SK-N-DZ (cell line): ENCODE data around the gene DDHD1.

Source experiments
- DNase-seq: peaks from one replicate; pipeline ENCODE4 v3.0.0-alpha.2; 2015; ENCODE audit warnings: low spot score

The DDHD1 gene

DNA sequence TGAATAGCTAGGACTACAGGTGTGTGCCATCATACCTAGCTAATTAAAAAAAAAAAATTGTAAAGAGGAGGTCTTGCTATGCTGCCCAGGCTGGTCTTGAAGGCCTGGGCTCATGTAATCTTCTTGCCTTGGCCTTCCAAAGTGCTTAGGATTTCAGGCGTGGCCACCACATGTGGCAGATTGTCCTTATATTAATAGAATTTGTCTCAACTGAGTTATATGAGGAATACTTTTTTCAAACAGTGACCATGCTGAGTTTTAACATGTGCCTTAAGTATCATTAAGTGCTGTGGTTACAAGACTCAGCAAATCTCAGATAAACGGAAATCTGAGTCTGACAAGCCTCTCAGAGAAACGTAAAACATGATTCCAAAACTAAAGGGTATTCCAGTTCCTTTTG, 119.1 kb downstream of the DDHD1 start:
- DNase-seq, result no peak

DNA sequence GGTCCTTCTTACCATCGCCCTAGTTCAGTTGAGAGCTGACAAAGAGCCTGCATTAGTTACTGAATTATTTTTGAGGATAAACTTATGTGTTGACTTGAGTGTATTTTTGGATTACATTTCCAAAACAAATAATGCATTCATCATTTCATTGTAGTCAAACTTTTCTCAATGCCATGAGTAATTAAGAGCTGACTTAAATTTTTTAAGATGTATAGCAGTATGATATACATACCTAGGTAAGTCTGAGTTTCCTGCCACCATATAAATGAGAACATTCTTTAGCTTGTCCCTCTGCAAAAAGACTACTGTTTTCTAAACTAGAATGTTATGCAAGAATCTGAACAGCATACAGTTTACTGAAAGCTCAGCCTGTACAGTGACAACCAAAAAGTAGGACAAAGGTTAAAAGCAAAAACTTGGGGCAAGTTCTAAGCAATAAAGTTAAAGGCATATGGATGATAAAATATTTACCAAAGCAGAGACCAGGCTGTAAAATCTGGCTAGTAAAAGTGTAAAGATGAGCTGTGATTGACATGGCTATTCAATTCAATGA, 120.2 kb downstream of the DDHD1 start:
- no peak for DNase-seq

DNA sequence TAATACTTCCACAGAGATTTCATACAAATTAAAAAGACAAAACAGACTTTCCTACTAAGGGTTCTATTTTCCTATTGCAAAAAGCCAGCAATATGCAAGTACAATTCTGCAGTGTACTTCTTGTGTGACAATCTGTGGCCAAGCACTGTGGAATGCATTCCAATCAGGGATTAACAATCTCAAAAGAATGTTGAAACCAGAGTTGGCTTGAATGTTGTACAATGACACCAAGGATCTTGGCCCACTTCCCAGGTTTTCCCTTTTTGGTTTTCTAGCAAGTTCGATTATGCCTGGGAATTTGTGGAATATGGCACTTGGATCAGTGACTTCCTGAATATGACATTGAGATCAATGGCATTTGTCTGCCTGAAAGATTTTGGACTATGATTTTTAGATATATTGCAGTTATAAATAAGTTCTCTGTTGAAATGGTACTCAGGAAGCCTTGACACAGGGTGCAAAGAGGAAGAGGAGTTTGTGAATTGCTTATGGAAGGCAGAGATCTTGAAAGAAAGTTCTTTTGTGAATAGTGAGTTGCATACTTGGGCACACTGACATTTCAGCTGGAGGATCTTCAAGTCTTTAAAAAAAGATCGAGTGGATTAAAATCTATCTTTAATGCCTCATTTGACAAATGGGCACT, 120.8 kb downstream of the DDHD1 start:
- no peak for DNase-seq

DNA sequence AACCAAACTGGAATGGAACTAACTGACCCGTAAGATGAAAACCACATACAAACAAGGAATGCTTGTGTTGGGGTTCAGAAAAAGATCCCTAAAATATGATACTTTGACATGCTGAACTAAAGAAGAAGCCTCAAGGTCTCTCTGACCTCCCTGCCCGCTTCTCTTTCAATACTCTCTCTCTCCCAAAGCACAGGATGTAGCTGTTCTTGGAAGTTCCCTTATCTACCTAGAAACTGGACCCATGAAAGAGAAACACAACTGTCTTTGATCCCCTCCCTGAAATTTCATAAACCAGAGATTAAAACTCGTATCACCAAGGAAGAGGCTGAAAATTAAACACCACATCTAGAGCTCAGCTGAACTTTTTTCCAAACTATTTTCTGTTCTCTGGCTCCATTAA, 125.6 kb downstream of the DDHD1 start:
- DNase-seq, result no peak

DNA sequence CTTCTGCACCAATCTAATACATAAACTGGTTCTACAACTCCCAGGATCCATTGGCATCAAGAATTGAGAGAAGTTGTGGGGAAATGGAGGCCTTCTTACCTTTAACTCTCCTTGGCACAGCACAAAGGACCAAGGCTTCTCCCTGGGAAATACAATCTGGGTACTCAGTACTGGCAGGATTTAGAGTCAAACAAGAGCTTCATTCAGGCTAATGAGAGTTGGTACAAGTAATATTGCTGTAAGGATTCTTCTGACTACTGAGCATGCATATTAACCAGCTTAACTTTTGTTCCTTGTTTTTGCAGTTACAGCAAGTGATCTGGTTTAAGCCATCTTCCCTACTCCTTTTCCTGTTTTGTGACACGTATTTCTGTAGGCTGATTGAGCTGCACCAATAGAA, 126.1 kb downstream of the DDHD1 start:
- no peak for DNase-seq

DNA sequence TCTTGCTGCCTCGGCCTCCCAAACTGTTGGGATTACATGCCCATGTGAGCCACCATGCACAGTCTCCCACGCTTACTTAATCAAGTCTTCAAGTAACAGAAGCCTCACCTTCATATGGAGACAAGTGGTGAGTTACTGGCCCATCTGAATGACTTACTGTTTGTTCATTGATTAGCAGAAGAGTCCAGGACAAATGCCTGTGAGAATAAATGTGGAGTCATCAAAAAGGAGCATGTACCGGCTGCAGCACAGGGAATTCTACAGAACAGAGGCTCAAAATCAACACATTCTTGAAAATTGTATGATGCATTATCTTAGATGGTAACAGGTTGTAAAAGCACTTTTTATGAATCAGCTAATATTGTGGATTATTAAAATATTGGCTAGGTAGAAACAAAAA, 129.8 kb downstream of the DDHD1 start:
- no peak for DNase-seq

DNA sequence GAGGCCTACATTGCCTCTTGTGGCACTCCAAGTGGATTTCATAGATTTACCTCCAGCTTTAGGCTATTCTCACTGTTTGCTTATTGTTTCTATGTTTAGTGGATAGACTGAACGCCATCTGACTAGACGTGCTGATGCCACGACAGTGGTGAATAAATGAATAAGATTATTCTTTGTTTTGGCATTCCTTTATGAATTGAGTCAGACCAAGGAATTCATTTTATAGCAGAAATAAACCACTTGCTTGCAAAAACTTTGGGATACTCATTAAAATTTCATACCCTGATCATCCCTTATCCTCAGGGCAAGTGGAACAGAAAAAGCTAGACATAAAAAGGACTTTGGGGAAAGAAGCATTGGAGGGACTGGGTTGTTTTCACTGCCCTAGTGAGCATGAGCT, 130.5 kb downstream of the DDHD1 start:
- DNase-seq, result no peak

DNA sequence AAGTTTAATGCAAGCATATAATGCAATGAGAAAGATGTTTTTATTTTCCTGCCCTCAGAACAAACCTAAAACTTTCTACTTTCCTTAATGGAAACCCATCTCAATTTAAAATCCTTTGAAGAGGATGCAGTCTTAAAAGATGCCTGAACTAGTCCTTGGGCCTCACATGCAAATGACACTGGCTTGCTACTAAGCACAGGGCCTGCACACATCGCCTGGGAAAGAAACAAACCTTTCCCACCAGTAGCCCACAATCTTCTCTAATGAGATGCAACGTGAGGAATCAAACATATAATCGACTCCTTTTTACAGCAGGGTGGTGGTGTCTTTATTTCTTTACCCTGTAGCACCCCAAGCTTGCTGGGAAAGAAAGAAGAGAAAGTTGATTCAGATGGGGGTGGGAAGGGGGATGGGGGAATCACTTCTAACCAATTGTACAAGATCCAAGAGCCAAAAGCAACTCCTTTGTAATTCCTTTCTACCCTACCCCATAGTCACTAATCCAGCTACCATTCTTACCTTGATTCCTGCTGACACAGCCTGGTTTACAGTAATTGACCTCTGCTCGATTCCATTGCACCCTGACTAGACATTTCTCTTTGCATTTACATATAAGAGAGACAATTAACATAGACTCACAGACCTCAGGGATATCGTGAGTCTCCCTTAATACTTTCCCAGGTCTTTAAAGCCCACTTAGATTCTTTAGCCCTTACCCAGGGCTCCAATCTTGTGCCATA, 132.8 kb downstream of the DDHD1 start:
- DNase-seq, result no peak

DNA sequence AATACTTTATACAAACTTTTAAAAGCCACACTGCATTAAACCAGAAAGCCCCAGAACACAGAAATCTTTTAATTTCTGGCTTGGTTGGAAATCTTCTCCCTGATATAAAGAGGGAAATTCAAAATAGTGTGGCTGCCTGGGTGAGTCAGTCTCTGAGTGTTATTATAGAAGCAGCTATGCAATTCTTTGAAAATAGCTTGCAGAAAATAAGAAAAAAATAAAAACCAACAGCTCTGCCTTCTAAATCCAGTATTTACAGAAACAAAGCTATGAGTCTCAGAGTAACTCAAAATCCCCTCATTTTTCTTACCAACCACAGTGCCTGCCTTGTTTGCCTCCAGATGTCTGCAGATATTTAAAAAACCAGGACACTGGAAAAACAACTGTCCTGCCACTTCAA, 133.7 kb downstream of the DDHD1 start:
- no peak for DNase-seq

DNA sequence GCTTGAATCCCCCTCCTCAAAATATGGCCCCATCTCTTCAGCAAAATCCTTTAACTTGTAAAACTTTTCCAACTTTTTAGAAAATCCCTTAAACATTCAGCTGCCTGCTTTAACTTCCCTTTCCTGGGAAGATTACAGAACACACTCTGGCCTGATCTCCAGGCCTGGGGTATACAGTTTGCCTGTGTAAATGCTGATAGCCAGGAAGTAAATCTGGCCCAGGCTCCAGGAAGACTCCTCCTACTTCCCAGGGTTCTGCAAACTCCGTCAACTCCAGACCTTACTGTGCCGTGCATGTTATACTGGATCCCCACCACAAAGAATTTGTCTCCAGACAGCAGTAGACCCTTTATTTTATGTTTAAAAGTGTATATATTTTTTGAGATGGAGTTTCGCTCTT, 135.3 kb downstream of the DDHD1 start:
- no peak for DNase-seq

DNA sequence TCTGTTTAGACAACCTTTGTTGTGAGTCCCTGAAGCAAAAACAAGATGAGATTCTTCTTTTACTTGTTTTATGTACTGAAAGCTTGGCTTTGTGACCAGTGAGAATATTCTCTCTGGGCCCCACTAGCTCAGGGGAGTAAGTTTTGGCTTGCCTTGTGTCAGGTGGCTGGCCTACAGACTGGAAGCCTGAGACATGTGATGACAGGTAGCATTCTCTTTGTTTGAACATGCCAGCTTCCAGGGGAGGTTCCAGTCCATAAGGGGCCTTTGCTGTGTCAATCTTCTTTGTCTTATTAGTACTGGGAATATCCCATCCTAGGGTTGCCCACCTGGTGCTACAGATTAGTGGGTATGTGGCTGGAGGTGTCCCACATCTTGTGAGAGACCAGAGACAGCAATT, 136.2 kb downstream of the DDHD1 start:
- DNase-seq, result no peak

DNA sequence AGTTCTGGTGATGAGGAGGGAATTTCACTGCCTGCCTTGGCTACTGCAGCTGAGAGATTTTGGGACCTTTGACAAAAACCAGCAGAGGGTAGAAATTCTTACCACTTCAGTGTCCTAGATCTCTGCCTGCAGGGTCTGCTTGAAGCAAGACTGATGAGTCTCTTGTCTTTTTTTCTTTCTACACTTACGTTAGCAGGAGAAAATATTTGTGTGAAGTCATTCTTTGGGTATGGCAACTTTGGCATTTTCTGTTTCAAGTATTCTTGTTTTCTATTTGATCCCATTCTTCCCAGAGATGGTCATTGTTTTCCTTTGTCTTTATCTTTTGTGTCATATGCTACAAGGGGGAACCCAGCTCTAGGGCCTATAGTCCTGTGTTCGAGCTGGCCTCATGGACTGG, 136.6 kb downstream of the DDHD1 start:
- DNase-seq, result no peak

DNA sequence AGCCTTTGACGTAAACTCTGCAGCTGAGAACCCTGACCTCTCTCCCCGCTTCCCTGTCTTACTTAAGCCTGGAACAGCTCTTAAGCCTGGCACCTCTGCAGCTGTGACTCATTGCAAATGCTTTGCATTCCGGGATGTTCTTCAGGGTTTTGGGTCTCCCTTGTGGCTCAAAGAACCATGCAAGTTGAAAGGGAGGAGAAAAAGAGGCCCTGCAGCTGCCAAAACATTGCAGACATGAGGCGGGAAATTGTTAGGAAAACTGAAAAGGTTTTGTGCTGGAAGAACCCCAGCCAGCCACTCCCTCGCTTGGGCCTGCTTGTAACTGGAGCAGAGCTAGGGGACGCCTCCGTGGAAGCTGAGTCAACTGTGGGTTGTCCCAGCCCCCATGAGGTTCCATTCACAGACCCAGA, 142.1 kb downstream of the DDHD1 start:
- DNase-seq, result no peak

DNA sequence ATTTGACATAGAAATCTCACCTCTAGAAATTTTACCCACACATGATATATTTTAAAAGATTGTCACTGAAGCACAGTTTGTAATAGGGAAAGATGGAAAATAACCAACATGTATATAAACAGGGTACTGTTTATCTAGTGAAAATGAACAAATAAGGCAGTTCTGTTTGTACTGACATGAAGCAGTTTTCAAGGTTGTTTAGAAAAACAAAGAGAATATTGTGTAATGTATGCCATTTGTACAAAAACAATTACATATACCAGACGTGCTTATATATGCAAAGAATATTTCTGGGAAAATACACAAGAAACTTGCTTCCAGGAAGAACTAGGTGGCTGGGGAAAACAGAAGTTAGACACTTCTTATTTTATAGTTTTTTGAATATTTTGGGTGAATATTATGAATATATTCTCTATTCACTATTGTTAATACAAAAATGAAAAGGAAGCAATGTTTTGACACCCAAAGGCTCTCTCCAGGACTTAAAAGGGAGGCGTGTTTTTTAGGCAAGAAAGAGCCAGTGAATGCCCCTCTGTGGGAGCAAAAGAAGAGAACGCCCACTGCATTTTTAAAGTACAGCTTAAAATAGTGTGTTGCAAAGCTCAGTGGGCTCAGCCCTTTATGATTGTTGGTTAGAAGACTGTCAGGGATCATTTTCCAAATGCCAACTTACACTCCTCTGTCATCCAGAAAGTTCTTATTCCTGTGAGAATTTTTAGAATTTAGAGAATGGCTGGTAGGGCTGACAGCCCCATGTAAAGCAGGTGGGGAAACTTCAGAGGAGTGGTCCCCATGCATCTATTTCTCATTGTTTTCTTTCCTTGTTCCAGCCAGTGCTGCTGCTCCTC, 142.7 kb downstream of the DDHD1 start:
- DNase-seq, result no peak

DNA sequence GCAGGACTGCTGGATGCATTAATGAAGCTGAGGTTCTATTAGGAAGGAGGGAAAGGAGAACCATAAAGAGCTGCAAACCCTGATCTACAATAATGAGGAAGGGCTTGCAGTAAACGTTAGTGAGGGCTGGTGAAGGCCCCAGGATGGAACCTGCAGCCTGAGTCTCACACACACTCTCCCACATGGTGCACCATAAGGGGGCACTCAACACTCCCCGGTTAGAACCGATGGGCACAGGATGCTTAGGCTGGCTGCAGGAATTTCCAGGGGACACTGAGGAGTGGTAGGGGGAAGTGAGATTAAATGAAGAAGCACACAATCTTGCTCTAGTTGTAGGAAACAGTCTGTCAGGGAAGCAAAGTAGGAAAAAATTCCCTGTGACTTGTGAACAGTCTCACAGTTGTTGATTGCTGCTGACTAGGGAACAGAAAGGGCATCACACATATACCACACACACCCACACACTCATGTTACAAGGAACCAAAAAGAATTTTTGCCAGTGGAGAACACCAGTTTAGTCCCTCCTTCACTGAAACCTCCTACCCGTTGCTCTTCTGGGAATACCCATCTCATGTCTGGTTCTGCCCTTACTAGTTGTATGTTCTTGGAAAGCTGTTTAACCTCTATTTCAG, 146.1 kb downstream of the DDHD1 start:
- no peak for DNase-seq

DNA sequence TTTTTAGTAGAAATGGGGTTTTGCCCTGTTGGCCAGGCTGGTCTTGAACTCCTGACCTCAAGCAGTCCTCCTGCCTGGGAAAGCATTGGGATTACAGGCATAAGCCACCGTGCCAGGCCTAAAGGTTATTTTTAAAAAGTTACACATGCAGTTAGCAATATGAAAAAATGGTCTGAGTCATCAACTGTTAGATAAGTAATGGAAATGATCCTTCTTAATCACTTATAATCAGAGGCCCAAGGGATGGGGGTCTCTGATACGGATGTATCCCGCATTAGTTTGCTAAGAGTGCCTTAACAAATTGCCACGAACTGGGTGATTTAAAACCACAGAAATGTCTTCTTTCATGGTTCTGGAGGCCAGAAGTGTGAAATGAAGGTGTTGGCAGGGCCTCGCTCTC, 148.1 kb downstream of the DDHD1 start:
- DNase-seq, result no peak

DNA sequence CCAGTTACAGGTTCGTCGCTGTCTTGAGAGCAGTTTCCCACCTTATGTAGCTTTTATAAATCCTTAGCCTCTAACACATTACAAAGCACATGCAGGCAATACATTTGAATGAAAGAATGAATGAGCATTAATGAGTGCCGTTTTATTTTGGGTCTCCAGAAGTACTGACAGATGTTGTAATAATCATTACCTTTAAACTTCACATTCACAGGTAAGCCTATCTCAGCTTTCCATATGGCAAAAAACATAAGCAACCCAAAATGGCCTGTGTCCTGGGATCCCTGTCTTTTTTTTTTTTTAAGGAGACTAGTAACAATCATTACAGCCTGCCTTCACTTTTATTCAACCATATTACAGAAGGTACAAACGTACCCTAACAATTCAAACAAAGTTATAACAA, 149.3 kb downstream of the DDHD1 start:
- DNase-seq, result no peak

DNA sequence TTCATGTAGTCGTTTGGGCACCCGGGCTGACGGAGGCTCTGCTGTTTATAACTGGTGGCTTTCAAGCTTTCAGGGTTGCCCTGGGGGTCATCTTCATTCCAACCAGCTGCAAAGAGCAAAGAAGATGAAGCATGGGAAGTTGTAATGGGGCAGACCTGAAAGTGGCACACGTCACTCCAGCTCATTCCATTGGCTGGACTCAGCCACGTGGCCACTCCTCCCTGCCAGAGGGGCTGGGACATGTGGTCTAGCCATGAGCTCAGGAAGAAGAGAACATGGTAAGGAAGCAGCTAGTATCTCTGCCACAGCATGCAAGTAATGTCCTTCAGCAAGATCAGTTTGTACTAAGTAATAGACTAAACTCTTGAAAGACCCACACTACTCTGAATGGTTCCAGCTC, 150.5 kb downstream of the DDHD1 start:
- DNase-seq, result peak; percentile 40

DNA sequence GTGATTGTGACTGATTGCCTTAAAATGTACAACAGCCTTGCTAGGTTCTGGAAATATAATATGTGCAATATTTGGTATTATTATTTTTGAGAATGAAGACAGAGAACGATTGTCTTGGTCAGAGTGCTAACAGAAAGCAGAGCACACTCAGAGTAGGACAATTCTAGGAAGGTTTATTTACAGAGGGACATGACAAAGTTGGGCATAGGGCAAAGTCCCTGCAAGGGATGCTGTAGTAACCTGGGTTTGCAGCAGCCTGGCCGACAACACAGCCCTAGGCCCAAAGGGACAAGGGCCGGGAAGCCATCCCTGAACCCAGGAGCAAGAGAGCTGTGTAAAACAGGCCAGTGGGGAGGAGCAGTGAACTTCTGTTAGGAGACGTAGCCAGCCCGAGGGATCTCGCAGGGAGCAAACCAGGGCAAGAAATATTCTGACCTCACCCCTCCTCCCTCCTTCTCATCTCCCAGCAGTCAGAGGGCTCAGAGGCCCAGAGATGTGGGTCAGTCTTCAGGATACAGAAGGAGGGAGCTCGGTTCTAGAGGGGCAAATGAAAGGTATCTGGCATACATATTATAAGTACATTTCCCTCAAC, 151.2 kb downstream of the DDHD1 start:
- DNase-seq, result no peak

DNA sequence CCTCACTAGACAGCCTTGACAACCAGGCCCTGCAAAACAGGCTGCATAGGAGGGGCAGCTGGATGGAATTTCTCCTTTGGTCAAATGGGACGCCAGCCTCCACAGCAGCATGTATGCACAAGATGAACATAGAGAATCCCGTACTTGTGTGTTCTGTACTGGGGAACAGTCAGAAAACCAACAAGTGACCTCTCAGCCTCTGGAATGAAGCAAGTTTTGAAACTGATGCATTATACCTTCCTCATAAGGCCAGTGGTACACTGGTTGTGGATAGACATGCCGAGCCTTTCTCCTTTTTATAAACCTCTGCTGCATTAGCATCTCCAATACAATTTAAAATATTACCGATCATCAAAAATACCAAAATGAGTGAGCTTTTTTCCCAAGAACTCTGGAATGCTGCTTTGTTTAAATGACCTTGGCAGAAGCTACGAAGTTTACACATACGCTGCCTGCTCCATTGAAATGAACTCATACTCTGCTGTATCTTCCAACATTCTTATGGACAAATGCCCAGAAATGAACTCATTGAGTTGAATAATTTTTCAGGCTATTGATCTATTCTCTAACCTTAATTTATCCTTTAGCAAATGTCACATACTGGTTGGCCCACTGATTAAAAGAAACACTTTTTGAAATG, 154.6 kb downstream of the DDHD1 start:
- DNase-seq, result no peak

DNA sequence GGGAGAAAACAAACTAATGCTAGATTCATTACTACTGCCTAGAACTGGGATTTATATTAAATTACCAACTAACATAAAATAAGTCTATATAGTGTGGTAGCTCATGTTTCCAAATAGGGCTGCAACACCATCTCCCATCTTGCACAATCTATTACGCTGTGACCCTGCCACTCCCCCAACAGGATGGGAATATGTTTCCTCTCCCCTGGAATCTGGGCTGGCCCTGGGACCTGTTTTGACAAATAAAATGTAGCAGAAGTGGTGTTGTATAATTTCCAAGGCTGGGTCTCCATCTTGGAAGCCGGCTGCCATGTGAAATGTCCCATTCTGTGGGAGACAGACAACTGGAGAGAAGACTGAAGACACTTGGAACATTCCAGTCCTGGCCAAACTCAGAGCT, 156.6 kb downstream of the DDHD1 start:
- no peak for DNase-seq
